Measurements from ENCODE around the gene F2RL3. TPM values are rescaled to one million over a fixed set of nuclear protein-coding genes. Genes with fewer than 3 reads are reported as not detected.

F2RL3 gene
- polyA plus RNA-seq, 2 donors = 0.31 to 1.5 TPM

DNA sequence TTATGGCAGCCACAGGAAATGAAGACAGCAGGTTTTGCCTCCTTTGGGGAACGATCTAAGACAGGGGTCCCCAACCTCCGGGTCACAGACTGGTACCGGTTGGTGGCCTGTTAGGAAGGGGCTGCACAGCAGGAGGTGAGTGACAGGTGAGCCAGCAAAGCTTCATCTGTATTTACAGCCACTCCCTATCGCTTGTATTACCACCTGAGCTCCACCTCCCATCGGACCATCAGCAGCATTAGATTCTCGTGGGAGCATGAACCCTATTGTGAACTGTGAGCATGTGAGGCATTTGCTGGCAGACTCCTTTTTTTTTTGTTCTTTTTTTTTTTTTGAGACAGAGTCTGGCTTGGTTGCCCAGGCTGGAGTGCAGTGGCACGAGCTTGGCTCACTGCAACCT lies 22.2 kb downstream of the F2RL3 start:
- no peaks in the 10 kb centered on the region for H3K4me1 ChIP-seq (ENCODE audit: control insufficient read depth in 2 of 2, insufficient read depth in 2 of 2, low read length in 1 of 2)
- H3K36me3 ChIP-seq (ENCODE audit: control insufficient read depth in 2 of 2, insufficient read depth in 2 of 2, low read length in 1 of 2) = no peaks in the 10 kb centered on the region
- WGBS, 2 donors = 83 to 91% methylated on average over 7 of the region's 7 CpGs

DNA sequence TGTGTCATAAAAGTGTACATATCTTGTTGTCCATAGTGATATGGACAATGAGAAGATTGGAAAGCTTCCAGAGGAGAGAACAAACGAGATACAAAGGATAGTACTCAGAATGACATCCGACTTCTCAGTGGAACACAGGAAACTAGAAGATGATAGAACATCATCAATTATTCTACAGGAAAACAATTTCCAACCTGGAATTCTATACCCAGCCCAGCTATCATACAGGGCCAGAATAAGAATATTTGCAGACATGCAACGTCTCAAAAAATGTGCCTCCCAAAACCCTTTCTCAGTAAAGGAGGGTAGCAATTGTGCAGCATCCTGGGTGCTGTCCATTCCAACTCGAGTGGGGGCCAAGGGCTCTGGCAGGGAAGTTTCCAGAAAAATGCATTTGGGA lies 24.0 kb downstream of the F2RL3 start:
- Histone ChIP-seq H3K27me3 (ENCODE audit: control insufficient read depth in 1 of 2, insufficient read depth in 2 of 2, low read length in 2 of 2) (no peaks in the 10 kb centered on the region), H3K4me3 (ENCODE audit: low read depth in 1 of 2, low read length in 2 of 2) (no peak overlapping the region), H3K9me3 (ENCODE audit: control insufficient read depth in 2 of 2, insufficient read depth in 1 of 2, low read depth in 1 of 2, low read length in 1 of 2) (peaks cover 6 to 24% of the 10 kb centered on the region in 2 donors), H3K27ac (ENCODE audit: low read depth in 2 of 2, low read length in 1 of 2) (no peak overlapping the region), H3K4me1 (ENCODE audit: control insufficient read depth in 2 of 2, insufficient read depth in 2 of 2, low read length in 1 of 2) (no peaks in the 10 kb centered on the region), H3K36me3 (ENCODE audit: control insufficient read depth in 2 of 2, insufficient read depth in 2 of 2, low read length in 1 of 2) (no peaks in the 10 kb centered on the region)
- 72 to 79% methylated on average over 4 of the region's 4 CpGs for WGBS, 2 donors

More for the DNA sequence above, 22.2 kb downstream of the F2RL3 start:
- H3K4me3 ChIP-seq (ENCODE audit: low read depth in 1 of 2, low read length in 2 of 2) = no peak overlapping the region
- H3K9me3 ChIP-seq (ENCODE audit: control insufficient read depth in 2 of 2, insufficient read depth in 1 of 2, low read depth in 1 of 2, low read length in 1 of 2) = peaks cover 6 to 24% of the 10 kb centered on the region in 2 donors
- no peak overlapping the region for H3K27ac ChIP-seq (ENCODE audit: low read depth in 2 of 2, low read length in 1 of 2)
- no peaks in the 10 kb centered on the region for H3K27me3 ChIP-seq (ENCODE audit: control insufficient read depth in 1 of 2, insufficient read depth in 2 of 2, low read length in 2 of 2)

DNA sequence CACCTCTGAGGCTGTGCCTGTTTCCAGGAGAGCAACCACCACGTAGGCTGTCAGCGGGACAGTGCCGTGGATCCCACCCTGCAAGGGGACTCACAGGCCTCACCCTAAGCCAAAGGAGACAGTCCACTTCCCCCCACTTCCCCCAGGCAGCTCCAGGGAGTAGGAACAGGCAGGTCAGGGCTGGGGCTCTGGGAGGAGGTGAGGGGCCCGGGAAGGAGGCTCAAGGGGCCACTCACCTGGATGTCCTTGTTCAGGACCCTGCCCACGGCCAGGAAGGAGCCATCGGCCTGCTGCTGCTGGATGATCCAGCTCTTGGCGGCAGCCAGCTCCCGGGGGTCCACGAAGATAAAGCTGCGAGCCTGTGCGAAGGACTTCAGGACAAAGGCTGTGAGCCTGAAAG lies 25.6 kb downstream of the F2RL3 start:
- 91 to 93% methylated on average over 10 to 11 of the region's 11 CpGs for WGBS, 2 donors
- Histone ChIP-seq H3K9me3 (ENCODE audit: control insufficient read depth in 2 of 2, insufficient read depth in 1 of 2, low read depth in 1 of 2, low read length in 1 of 2) (peaks cover 6 to 24% of the 10 kb centered on the region in 2 donors), H3K36me3 (ENCODE audit: control insufficient read depth in 2 of 2, insufficient read depth in 2 of 2, low read length in 1 of 2) (no peaks in the 10 kb centered on the region), H3K4me1 (ENCODE audit: control insufficient read depth in 2 of 2, insufficient read depth in 2 of 2, low read length in 1 of 2) (no peaks in the 10 kb centered on the region), H3K27me3 (ENCODE audit: control insufficient read depth in 1 of 2, insufficient read depth in 2 of 2, low read length in 2 of 2) (no peaks in the 10 kb centered on the region), H3K27ac (ENCODE audit: low read depth in 2 of 2, low read length in 1 of 2) (no peak overlapping the region), H3K4me3 (ENCODE audit: low read depth in 1 of 2, low read length in 2 of 2) (no peak overlapping the region)

DNA sequence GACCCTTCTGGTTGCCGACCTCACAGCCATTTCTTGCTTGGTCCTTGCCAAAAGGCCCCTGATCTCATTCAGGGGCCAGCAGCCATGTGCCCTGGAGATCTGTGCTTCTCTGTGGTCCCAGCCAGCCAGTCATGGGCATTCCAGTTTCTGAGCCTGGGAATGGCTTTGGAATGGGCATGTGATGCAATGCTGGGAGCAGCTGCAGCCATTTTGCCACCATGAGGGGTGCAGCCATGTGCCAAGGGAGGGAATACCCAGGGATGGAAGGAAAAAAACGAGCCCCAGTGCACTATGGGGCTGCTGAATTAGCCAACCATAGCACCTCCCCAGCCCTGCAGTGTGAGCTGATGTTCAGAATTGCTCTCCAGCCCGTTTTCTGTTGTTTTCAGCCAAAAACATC lies 26.3 kb downstream of the F2RL3 start:
- Histone ChIP-seq H3K4me1 (ENCODE audit: control insufficient read depth in 2 of 2, insufficient read depth in 2 of 2, low read length in 1 of 2) (no peaks in the 10 kb centered on the region), H3K36me3 (ENCODE audit: control insufficient read depth in 2 of 2, insufficient read depth in 2 of 2, low read length in 1 of 2) (no peaks in the 10 kb centered on the region), H3K27me3 (ENCODE audit: control insufficient read depth in 1 of 2, insufficient read depth in 2 of 2, low read length in 2 of 2) (no peaks in the 10 kb centered on the region), H3K4me3 (ENCODE audit: low read depth in 1 of 2, low read length in 2 of 2) (no peak overlapping the region), H3K27ac (ENCODE audit: low read depth in 2 of 2, low read length in 1 of 2) (no peak overlapping the region), H3K9me3 (ENCODE audit: control insufficient read depth in 2 of 2, insufficient read depth in 1 of 2, low read depth in 1 of 2, low read length in 1 of 2) (peaks cover 6 to 27% of the 10 kb centered on the region in 2 donors)
- 61 to 63% methylated on average over 3 of the region's 3 CpGs for WGBS, 2 donors

DNA sequence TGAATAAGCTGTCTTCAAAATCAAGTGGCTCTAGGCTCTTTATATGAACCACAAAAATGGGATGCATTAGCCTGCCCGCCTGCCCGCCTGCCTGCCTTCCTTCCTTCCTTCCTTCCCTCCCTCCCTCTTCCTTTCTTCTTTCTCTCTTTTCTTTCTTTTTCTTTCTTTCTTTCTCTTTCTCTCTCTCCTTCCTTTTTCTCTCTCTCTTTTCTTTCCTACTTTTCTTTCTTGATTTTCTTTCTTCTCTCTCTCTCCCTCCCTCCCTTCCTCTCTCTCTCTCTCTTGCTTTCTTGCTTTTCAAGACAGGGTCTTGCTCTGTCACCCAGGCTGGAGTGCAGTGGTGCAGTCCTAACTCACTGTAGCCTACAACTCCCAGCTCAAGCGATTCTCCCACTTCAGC lies 26.9 kb downstream of the F2RL3 start:
- no peak overlapping the region for H3K27ac ChIP-seq (ENCODE audit: low read depth in 2 of 2, low read length in 1 of 2)
- no peaks in the 10 kb centered on the region for H3K36me3 ChIP-seq (ENCODE audit: control insufficient read depth in 2 of 2, insufficient read depth in 2 of 2, low read length in 1 of 2)
- H3K9me3 ChIP-seq (ENCODE audit: control insufficient read depth in 2 of 2, insufficient read depth in 1 of 2, low read depth in 1 of 2, low read length in 1 of 2) = peaks cover 6 to 27% of the 10 kb centered on the region in 2 donors
- no peaks in the 10 kb centered on the region for H3K27me3 ChIP-seq (ENCODE audit: control insufficient read depth in 1 of 2, insufficient read depth in 2 of 2, low read length in 2 of 2)
- WGBS, 2 donors = 51 to 62% methylated on average over 3 of the region's 3 CpGs
- no peak overlapping the region for H3K4me3 ChIP-seq (ENCODE audit: low read depth in 1 of 2, low read length in 2 of 2)
- no peaks in the 10 kb centered on the region for H3K4me1 ChIP-seq (ENCODE audit: control insufficient read depth in 2 of 2, insufficient read depth in 2 of 2, low read length in 1 of 2)

DNA sequence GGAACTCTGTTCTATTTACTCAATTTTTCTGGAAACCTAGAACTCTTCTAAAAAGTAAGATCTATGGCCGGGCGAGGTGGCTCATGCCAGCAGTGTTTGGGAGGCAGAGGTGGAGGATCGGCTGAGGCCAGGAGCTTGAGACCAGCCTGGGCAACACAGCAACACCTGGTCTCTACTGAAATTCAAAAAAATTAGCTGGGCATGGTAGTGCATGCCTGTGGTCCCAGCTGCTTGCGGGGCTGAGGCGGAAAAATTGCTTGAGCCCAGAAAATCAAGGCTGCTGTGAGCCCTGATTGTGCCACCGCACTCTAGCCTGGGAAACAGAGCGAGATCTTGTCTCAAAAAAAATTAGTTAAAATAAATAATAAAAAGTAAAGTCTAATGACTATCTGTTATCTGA lies 28.6 kb downstream of the F2RL3 start:
- no peaks in the 10 kb centered on the region for H3K27me3 ChIP-seq (ENCODE audit: control insufficient read depth in 1 of 2, insufficient read depth in 2 of 2, low read length in 2 of 2)
- H3K27ac ChIP-seq (ENCODE audit: low read depth in 2 of 2, low read length in 1 of 2) = no peak overlapping the region
- no peaks in the 10 kb centered on the region for H3K36me3 ChIP-seq (ENCODE audit: control insufficient read depth in 2 of 2, insufficient read depth in 2 of 2, low read length in 1 of 2)
- H3K9me3 ChIP-seq (ENCODE audit: control insufficient read depth in 2 of 2, insufficient read depth in 1 of 2, low read depth in 1 of 2, low read length in 1 of 2) = peaks cover 6 to 27% of the 10 kb centered on the region in 2 donors
- 80 to 82% methylated on average over 7 of the region's 7 CpGs for WGBS, 2 donors
- H3K4me3 ChIP-seq (ENCODE audit: low read depth in 1 of 2, low read length in 2 of 2) = no peak overlapping the region
- peaks cover 0 to 4% of the 10 kb centered on the region in 2 donors for H3K4me1 ChIP-seq (ENCODE audit: control insufficient read depth in 2 of 2, insufficient read depth in 2 of 2, low read length in 1 of 2)

DNA sequence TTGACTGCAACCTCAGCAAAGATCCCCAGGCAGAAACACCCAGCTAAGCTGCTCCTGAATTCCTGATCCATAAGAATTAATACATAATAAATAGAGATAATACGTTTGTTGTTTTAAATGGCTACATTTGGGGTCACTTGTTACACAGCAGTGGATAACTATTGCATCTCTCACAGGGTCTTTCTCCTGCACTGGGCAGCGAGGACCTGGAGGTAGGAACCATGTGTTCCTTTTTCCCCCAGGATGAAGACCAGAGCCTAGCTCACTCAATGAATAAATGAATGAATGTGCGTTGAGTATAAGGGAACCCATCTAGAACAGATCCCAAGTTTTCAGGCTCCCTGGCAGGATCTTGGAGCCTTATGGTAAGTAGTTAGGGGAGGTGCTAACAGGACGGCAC lies 30.7 kb downstream of the F2RL3 start:
- Histone ChIP-seq H3K27me3 (ENCODE audit: control insufficient read depth in 1 of 2, insufficient read depth in 2 of 2, low read length in 2 of 2) (no peaks in the 10 kb centered on the region), H3K9me3 (ENCODE audit: control insufficient read depth in 2 of 2, insufficient read depth in 1 of 2, low read depth in 1 of 2, low read length in 1 of 2) (peaks cover 3 to 12% of the 10 kb centered on the region in 2 donors), H3K4me1 (ENCODE audit: control insufficient read depth in 2 of 2, insufficient read depth in 2 of 2, low read length in 1 of 2) (peaks cover 0 to 4% of the 10 kb centered on the region in 2 donors), H3K4me3 (ENCODE audit: low read depth in 1 of 2, low read length in 2 of 2) (no peak overlapping the region), H3K27ac (ENCODE audit: low read depth in 2 of 2, low read length in 1 of 2) (no peak overlapping the region), H3K36me3 (ENCODE audit: control insufficient read depth in 2 of 2, insufficient read depth in 2 of 2, low read length in 1 of 2) (no peaks in the 10 kb centered on the region)
- 67 to 81% methylated on average over 4 of the region's 4 CpGs for WGBS, 2 donors

DNA sequence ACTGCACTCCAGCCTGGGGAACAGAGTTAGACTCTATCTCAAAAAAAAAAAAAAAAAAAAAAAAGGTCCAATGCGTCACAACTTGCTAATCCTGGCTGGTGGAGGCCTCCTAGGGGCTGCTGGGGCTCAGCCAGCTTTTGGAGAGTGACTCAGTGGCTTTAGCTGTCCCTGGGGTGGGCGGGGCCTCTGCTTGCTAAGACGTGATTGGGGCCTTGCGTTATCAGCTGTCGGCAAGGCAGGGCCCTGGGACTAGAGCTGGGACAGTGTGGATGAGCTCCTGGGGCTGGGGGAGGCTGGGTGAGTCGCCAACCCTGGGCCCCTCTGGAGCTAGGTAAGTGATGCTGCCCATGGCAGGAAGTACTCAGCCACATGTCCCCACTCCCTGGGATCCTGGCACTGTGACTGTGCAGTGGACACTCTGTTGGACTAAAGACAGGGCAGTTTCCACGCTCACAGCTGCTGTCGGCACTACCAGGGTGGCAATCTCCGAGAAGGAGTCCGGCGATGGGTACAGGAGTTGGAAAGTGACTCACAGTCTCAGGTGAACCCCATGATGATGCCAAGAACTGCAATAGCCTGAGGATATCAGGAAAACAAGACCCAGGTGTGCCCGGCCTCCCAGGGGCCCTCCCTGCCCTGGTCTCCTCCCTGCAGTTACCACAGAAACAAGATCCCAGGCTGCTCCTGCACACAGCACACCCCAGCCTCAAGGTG lies 32.2 kb downstream of the F2RL3 start:
- Histone ChIP-seq H3K9me3 (ENCODE audit: control insufficient read depth in 2 of 2, insufficient read depth in 1 of 2, low read depth in 1 of 2, low read length in 1 of 2) (peaks cover 0 to 7% of the 10 kb centered on the region in 2 donors), H3K4me3 (ENCODE audit: low read depth in 1 of 2, low read length in 2 of 2) (no peak overlapping the region), H3K36me3 (ENCODE audit: control insufficient read depth in 2 of 2, insufficient read depth in 2 of 2, low read length in 1 of 2) (no peaks in the 10 kb centered on the region), H3K27ac (ENCODE audit: low read depth in 2 of 2, low read length in 1 of 2) (no peak overlapping the region), H3K4me1 (ENCODE audit: control insufficient read depth in 2 of 2, insufficient read depth in 2 of 2, low read length in 1 of 2) (peaks cover 0 to 4% of the 10 kb centered on the region in 2 donors), H3K27me3 (ENCODE audit: control insufficient read depth in 1 of 2, insufficient read depth in 2 of 2, low read length in 2 of 2) (no peaks in the 10 kb centered on the region)
- 47 to 56% methylated on average over 12 of the region's 12 CpGs for WGBS, 2 donors

DNA sequence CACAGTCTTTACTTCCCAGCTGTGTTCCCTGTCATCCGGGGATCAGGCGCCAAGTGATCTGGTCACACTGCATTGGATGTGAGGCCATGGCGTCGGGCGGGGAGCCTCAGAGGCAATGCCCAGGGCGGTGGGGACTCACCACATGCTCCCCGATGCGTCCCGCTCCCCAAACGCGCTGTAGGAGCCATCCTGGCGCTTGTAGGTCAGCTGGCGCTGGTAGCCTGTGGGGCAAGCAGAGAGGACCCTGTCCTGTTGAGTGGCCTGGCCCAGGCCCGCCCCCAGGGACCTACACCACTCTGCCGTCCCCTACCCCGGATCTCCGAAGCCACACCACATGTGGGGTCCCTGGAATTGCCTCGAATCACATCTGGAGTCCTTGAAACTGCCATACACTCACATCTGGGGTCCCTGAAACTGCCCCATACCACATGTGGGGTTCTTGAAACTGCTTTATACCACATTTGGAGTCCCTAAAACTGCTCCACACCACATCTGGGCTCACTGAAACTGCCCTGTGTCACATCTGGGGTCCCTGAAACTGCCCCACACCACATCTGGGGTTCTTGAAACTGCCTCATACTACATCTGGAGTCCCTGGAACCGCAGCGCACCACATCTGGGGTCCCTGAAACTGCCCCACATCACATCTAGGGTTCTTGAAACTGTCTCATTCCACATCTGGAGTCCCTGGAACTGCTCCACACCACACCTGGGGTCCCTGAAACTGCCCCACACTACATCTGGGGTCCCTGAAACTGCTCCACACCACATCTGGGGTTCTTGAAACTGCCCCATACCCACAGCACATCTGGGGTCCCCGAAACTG lies 33.2 kb downstream of the F2RL3 start:
- 87 to 88% methylated on average over 21 of the region's 21 CpGs for WGBS, 2 donors
- H3K27ac ChIP-seq (ENCODE audit: low read depth in 2 of 2, low read length in 1 of 2) = no peak overlapping the region
- H3K4me3 ChIP-seq (ENCODE audit: low read depth in 1 of 2, low read length in 2 of 2) = no peak overlapping the region
- H3K27me3 ChIP-seq (ENCODE audit: control insufficient read depth in 1 of 2, insufficient read depth in 2 of 2, low read length in 2 of 2) = no peaks in the 10 kb centered on the region
- peaks cover 0 to 7% of the 10 kb centered on the region in 2 donors for H3K9me3 ChIP-seq (ENCODE audit: control insufficient read depth in 2 of 2, insufficient read depth in 1 of 2, low read depth in 1 of 2, low read length in 1 of 2)
- peaks cover 0 to 4% of the 10 kb centered on the region in 2 donors for H3K4me1 ChIP-seq (ENCODE audit: control insufficient read depth in 2 of 2, insufficient read depth in 2 of 2, low read length in 1 of 2)
- H3K36me3 ChIP-seq (ENCODE audit: control insufficient read depth in 2 of 2, insufficient read depth in 2 of 2, low read length in 1 of 2) = no peaks in the 10 kb centered on the region

Data from esophagus (tissue), 2 donors.